ENCODE data around the gene TRIM14. TPM values are rescaled to one million over a fixed set of nuclear protein-coding genes. Genes with fewer than 3 reads are reported as not detected.
"Not testable (repeated sequence)": the region's sequence is repeated elsewhere in the genome, so short reads cannot be mapped to it uniquely, and the experiment has no call there.

The TRIM14 gene
- total RNA-seq, 2 donors from 2014 or later, result 1.8 to 2.0 TPM

GRCh38 chr9:98132158-98132557 lies 13.1 kb upstream of the TRIM14 start:
- no peak overlapping the region for H3K4me3 ChIP-seq
- no peaks in the 10 kb centered on the region for H3K4me1 ChIP-seq
- no peaks in the 10 kb centered on the region for H3K36me3 ChIP-seq
- no peaks in the 10 kb centered on the region for H3K9me3 ChIP-seq
- H3K27me3 ChIP-seq, result no peaks in the 10 kb centered on the region
- no peak for TF ChIP-seq CTCF (IDR thresholded peaks at IDR 0.05)
- no peak overlapping the region for H3K27ac ChIP-seq
- no peak for DNase-seq (ENCODE audit: low spot score)

GRCh38 chr9:98130576-98131228 lies 11.7 kb upstream of the TRIM14 start:
- no peak overlapping the region for H3K27ac ChIP-seq
- no peaks in the 10 kb centered on the region for H3K27me3 ChIP-seq
- no peak for DNase-seq (ENCODE audit: low spot score)
- H3K9me3 ChIP-seq, result no peaks in the 10 kb centered on the region
- H3K4me3 ChIP-seq, result no peak overlapping the region
- H3K36me3 ChIP-seq, result no peaks in the 10 kb centered on the region
- no peaks in the 10 kb centered on the region for H3K4me1 ChIP-seq
- TF ChIP-seq CTCF (IDR thresholded peaks at IDR 0.05), result no peak

GRCh38 chr9:98130060-98130459 lies 11.0 kb upstream of the TRIM14 start:
- H3K36me3 ChIP-seq, H3K27me3 ChIP-seq: not testable (repeated sequence)

DNA sequence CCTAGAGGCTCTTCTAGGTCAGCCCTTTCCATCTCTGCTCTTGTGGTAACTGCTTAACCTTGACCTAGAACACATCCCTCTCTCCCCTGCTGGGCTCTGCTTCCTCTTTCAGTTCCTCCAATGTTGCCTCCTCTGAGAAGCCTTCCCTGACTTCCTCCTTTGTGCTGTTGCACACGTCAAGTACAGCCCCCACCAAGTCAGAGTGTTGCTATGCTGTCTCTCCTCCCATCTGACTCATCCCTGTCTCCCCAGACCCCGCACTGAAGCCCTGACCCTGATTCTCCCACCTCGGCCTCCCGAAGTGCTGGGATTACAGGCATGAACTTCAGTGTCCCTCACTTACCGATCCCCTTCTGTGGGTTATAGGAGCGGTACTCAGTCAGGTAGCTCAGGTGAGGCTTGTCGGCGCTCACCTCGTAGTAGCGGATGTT lies 10.4 kb upstream of the TRIM14 start:
- TF ChIP-seq CTCF (IDR thresholded peaks at IDR 0.05), result no peak
- Histone ChIP-seq H3K4me1 (no peaks in the 10 kb centered on the region), H3K4me3 (no peak overlapping the region), H3K27me3 (no peaks in the 10 kb centered on the region), H3K27ac (no peak overlapping the region), H3K36me3 (no peaks in the 10 kb centered on the region), H3K9me3 (no peaks in the 10 kb centered on the region)
- no peak for DNase-seq (ENCODE audit: low spot score)

More at GRCh38 chr9:98130060-98130459, 11.0 kb upstream of the TRIM14 start:
- H3K9me3 ChIP-seq; DNase-seq (ENCODE audit: low spot score); H3K27ac ChIP-seq; H3K4me1 ChIP-seq; H3K4me3 ChIP-seq: not testable (repeated sequence)

- no peak for DNase-seq (ENCODE audit: low spot score)
- TF ChIP-seq CTCF (IDR thresholded peaks at IDR 0.05), result no peak
- no peaks in the 10 kb centered on the region for H3K27me3 ChIP-seq
- H3K27ac ChIP-seq, result no peak overlapping the region
- no peaks in the 10 kb centered on the region for H3K9me3 ChIP-seq
- no peaks in the 10 kb centered on the region for H3K36me3 ChIP-seq
- H3K4me3 ChIP-seq, result no peak overlapping the region
- H3K4me1 ChIP-seq, result no peaks in the 10 kb centered on the region
These were observed 9.3 kb upstream of the TRIM14 start for GRCh38 chr9:98128316-98128715.

DNA sequence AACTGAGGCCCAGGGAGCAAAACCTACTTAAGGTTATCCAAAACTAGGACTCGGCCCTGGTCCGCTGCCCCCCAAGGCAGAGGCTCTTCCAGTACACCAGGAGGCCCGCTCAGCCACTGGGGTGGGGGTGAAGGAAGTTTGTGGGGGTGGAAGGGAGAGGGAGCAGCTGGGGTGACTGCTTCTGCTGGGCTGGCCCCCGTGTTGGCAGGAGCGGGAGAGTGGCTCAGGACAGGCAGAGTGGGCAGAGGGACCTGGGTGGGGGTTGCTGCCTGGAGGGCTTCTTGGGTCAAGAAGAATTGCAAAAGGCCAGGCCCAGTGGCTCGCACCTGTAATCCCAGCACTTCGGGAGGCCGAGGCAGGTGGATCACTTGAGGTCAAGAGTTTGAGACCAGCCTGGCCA lies 8.2 kb upstream of the TRIM14 start:
- H3K36me3 ChIP-seq, result no peaks in the 10 kb centered on the region
- no peak for TF ChIP-seq CTCF (IDR thresholded peaks at IDR 0.05)

More for the DNA sequence above, 8.2 kb upstream of the TRIM14 start:
- DNase-seq (ENCODE audit: low spot score), result no peak
- H3K9me3 ChIP-seq, result no peaks in the 10 kb centered on the region
- peaks cover 0 to under 1% of the 10 kb centered on the region in 2 donors for H3K4me1 ChIP-seq
- no peak overlapping the region for H3K27ac ChIP-seq
- no peak overlapping the region for H3K4me3 ChIP-seq
- H3K27me3 ChIP-seq, result no peaks in the 10 kb centered on the region

All from right atrium auricular region (tissue), 2 donors.